ENCODE results near the gene SUPT20H. TPM values are rescaled to one million over a fixed set of nuclear protein-coding genes. Genes with fewer than 3 reads are reported as not detected.

The SUPT20H gene
- total and polyA plus RNA-seq, 10 of the 15 experiments (the other 5 are each of a cell fraction or from before 2014, with no cell fraction given): 12.3 to 69.8 (median 47.5) TPM

DNA sequence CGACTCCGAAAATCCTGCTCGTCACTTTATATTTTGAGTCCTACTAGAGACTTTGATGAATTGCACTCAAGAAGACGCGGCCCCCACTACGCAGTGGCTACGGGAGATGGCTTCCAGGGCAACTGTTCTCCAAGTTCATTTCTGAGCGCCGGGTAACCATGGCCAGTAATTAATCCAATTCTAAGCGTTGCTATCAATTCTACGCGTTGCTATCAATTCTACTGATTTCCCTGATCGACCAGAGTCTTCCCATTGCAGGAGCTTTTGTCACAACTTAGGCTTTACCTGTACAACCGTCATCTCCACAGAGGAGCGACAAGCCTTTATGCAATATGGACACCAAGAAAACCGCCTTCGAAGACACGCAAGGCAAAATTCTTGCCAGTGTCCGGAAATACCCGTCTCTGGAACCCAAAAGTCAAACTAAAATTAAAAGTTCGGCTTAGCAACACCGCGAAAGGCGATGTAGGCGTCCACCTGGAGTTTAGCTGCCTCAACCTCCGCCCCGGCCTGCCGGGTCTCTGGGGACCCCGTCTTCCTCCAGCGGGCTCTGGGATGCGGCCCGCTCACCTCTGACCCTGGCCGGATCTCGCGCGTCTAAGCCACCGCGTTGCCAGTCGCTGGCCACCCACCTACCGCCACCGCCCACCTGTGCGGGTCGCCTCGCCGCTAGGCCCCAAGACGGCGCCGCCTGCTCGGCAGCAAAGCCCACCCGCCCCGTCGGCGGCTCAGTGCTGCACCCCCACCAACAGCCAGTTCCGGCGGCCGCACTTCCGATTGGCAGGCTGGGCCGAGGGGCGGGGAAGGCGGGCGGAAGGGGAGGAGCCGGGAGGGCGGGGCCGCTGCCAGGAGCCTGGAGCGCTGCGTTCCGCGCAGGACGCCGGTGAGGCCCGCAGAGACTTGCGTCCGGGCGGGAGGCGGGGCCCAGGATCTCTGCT, at the start of gene SUPT20H (continued):
- TF ChIP-seq, protein P1, sequence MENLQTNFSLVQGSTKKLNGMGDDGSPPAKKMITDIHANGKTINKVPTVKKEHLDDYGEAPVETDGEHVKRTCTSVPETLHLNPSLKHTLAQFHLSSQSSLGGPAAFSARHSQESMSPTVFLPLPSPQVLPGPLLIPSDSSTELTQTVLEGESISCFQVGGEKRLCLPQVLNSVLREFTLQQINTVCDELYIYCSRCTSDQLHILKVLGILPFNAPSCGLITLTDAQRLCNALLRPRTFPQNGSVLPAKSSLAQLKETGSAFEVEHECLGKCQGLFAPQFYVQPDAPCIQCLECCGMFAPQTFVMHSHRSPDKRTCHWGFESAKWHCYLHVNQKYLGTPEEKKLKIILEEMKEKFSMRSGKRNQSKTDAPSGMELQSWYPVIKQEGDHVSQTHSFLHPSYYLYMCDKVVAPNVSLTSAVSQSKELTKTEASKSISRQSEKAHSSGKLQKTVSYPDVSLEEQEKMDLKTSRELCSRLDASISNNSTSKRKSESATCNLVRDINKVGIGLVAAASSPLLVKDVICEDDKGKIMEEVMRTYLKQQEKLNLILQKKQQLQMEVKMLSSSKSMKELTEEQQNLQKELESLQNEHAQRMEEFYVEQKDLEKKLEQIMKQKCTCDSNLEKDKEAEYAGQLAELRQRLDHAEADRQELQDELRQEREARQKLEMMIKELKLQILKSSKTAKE (IDR thresholded peaks at IDR 0.05; ENCODE audit: low read depth, poor library complexity, severe bottlenecking): no peak
- TF ChIP-seq, protein P2, sequence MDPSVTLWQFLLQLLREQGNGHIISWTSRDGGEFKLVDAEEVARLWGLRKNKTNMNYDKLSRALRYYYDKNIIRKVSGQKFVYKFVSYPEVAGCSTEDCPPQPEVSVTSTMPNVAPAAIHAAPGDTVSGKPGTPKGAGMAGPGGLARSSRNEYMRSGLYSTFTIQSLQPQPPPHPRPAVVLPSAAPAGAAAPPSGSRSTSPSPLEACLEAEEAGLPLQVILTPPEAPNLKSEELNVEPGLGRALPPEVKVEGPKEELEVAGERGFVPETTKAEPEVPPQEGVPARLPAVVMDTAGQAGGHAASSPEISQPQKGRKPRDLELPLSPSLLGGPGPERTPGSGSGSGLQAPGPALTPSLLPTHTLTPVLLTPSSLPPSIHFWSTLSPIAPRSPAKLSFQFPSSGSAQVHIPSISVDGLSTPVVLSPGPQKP (IDR thresholded peaks at IDR 0.05; ENCODE audit: low read depth, low read length): peak; percentile 77
- TF ChIP-seq, protein P3, sequence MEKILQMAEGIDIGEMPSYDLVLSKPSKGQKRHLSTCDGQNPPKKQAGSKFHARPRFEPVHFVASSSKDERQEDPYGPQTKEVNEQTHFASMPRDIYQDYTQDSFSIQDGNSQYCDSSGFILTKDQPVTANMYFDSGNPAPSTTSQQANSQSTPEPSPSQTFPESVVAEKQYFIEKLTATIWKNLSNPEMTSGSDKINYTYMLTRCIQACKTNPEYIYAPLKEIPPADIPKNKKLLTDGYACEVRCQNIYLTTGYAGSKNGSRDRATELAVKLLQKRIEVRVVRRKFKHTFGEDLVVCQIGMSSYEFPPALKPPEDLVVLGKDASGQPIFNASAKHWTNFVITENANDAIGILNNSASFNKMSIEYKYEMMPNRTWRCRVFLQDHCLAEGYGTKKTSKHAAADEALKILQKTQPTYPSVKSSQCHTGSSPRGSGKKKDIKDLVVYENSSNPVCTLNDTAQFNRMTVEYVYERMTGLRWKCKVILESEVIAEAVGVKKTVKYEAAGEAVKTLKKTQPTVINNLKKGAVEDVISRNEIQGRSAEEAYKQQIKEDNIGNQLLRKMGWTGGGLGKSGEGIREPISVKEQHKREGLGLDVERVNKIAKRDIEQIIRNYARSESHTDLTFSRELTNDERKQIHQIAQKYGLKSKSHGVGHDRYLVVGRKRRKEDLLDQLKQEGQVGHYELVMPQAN (conservative IDR thresholded peaks at IDR 0.05): 0 out of 2 replicates have a peak, but pooled peaks have one; percentile 47
- no peak for TF ChIP-seq SMC3 (IDR thresholded peaks at IDR 0.05; ENCODE audit: borderline replicate concordance, low read length)
- peak; percentile 38; the same call in 1 of the 2 replicates for TF ChIP-seq RB1 (IDR thresholded peaks at IDR 0.05; ENCODE audit: borderline replicate concordance)
- no peak for TF ChIP-seq SPI1 (IDR thresholded peaks at IDR 0.05; ENCODE audit: borderline replicate concordance, insufficient read depth, low read depth, low read length)
- TF ChIP-seq STAT3 (IDR thresholded peaks at IDR 0.05; ENCODE audit: low read depth, low read length): no peak
- TF ChIP-seq TAF1 (IDR thresholded peaks at IDR 0.05; ENCODE audit: borderline replicate concordance, low read depth, low read length): peak; percentile 57; the same call in 1 of the 2 replicates
- TF ChIP-seq, protein P4, sequence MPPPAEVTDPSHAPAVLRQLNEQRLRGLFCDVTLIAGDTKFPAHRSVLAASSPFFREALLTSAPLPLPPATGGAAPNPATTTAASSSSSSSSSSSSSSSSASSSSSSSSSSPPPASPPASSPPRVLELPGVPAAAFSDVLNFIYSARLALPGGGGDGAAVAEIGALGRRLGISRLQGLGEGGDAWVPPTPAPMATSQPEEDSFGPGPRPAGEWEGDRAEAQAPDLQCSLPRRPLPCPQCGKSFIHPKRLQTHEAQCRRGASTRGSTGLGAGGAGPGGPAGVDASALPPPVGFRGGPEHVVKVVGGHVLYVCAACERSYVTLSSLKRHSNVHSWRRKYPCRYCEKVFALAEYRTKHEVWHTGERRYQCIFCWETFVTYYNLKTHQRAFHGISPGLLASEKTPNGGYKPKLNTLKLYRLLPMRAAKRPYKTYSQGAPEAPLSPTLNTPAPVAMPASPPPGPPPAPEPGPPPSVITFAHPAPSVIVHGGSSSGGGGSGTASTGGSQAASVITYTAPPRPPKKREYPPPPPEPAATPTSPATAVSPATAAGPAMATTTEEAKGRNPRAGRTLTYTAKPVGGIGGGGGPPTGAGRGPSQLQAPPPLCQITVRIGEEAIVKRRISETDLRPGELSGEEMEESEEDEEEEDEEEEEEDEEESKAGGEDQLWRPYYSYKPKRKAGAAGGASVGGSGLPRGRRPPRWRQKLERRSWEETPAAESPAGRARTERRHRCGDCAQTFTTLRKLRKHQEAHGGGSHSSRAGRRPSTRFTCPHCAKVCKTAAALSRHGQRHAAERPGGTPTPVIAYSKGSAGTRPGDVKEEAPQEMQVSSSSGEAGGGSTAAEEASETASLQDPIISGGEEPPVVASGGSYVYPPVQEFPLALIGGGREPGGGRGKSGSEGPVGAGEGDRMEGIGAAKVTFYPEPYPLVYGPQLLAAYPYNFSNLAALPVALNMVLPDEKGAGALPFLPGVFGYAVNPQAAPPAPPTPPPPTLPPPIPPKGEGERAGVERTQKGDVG (CRISPR knock-in tag; IDR thresholded peaks at IDR 0.05): no peak
- no peak for TF ChIP-seq FOS (IDR thresholded peaks at IDR 0.05; ENCODE audit: borderline replicate concordance, extremely low read depth, insufficient read length)
- TF ChIP-seq BHLHE40 (IDR thresholded peaks at IDR 0.05; ENCODE audit: borderline replicate concordance in 1 of 2, low read depth in 2 of 2, low read length in 1 of 2): peak in 1 of 2 experiments; percentile 13; a peak in 1 of 4 replicates
- peak; percentile 81; the same call in 1 of the 2 replicates for TF ChIP-seq POLR2AphosphoS5 (IDR thresholded peaks at IDR 0.05; ENCODE audit: low read length)
- no peak for TF ChIP-seq TARDBP (IDR thresholded peaks at IDR 0.05; ENCODE audit: borderline replicate concordance)
- TF ChIP-seq, protein P5, sequence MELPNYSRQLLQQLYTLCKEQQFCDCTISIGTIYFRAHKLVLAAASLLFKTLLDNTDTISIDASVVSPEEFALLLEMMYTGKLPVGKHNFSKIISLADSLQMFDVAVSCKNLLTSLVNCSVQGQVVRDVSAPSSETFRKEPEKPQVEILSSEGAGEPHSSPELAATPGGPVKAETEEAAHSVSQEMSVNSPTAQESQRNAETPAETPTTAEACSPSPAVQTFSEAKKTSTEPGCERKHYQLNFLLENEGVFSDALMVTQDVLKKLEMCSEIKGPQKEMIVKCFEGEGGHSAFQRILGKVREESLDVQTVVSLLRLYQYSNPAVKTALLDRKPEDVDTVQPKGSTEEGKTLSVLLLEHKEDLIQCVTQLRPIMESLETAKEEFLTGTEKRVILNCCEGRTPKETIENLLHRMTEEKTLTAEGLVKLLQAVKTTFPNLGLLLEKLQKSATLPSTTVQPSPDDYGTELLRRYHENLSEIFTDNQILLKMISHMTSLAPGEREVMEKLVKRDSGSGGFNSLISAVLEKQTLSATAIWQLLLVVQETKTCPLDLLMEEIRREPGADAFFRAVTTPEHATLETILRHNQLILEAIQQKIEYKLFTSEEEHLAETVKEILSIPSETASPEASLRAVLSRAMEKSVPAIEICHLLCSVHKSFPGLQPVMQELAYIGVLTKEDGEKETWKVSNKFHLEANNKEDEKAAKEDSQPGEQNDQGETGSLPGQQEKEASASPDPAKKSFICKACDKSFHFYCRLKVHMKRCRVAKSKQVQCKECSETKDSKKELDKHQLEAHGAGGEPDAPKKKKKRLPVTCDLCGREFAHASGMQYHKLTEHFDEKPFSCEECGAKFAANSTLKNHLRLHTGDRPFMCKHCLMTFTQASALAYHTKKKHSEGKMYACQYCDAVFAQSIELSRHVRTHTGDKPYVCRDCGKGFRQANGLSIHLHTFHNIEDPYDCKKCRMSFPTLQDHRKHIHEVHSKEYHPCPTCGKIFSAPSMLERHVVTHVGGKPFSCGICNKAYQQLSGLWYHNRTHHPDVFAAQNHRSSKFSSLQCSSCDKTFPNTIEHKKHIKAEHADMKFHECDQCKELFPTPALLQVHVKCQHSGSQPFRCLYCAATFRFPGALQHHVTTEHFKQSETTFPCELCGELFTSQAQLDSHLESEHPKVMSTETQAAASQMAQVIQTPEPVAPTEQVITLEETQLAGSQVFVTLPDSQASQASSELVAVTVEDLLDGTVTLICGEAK (IDR thresholded peaks at IDR 0.05; ENCODE audit: borderline replicate concordance): peak; percentile 79

Data from GM12878 (cell line).